ENCODE results near the gene CCDC80. TPM values are rescaled to one million over a fixed set of nuclear protein-coding genes. Genes with fewer than 3 reads are reported as not detected.

Gene CCDC80
- total and polyA plus RNA-seq, 9 of the 15 experiments (the other 6 are each of a cell fraction or from before 2014, with no cell fraction given), result 0.17 to 2.0 (median 1.1) TPM

GRCh38 chr3:112642912-112643506, 2.1 kb upstream of the CCDC80 start (continued):
- TF ChIP-seq E2F6 (IDR thresholded peaks at IDR 0.05; ENCODE audit: borderline replicate concordance in 1 of 2, extremely low read depth in 1 of 2, insufficient read depth in 1 of 2, insufficient read length in 1 of 2, low read depth in 1 of 2, low read length in 1 of 2, poor library complexity in 1 of 2, severe bottlenecking in 1 of 2), result no peak
- no peak for TF ChIP-seq EZH2 (IDR thresholded peaks at IDR 0.05; ENCODE audit: borderline replicate concordance, low read depth, low read length)
- TF ChIP-seq DEAF1 (CRISPR knock-in tag; IDR thresholded peaks at IDR 0.05), result peak; percentile 79
- TF ChIP-seq PBX2 (CRISPR knock-in tag; IDR thresholded peaks at IDR 0.05; ENCODE audit: low read depth), result no peak
- TF ChIP-seq PBX2 (tag; conservative IDR thresholded peaks at IDR 0.05; ENCODE audit: low read depth), result peak; percentile 58
- TF ChIP-seq ARID2 (IDR thresholded peaks at IDR 0.05), result 0 out of 2 replicates have a peak, but pooled peaks have one; percentile 53
- peak; percentile 46; the same call in 1 of the 2 replicates for TF ChIP-seq VEZF1 (CRISPR knock-in tag; IDR thresholded peaks at IDR 0.05)
- peak; percentile 73; the same call in 1 of the 2 replicates for TF ChIP-seq STAG1 (CRISPR knock-in tag; IDR thresholded peaks at IDR 0.05; ENCODE audit: borderline replicate concordance)
- TF ChIP-seq SMARCC2 (IDR thresholded peaks at IDR 0.05; ENCODE audit: low read depth), result no peak
- TF ChIP-seq SMC3 (conservative IDR thresholded peaks at IDR 0.05; ENCODE audit: insufficient read depth, low read depth, low read length), result peak; percentile 92
- peak; percentile 78 for TF ChIP-seq CC2D1A (IDR thresholded peaks at IDR 0.05)
- TF ChIP-seq SIN3A (IDR thresholded peaks at IDR 0.05; ENCODE audit: borderline replicate concordance in 2 of 2, control insufficient read depth in 1 of 2, low read depth in 2 of 2, low read length in 2 of 2), result no peak

Measured in K562 (cell line).